Aorta (tissue), 5 donors: ENCODE data around the gene POLG. TPM values are rescaled to one million over a fixed set of nuclear protein-coding genes. Genes with fewer than 3 reads are reported as not detected.

Experiments used
- ATAC-seq: fragments of 200-7000 bp; cut with Tn5 transposase; one replicate; pipeline ENCODE4 v1.9.1; 2022; ENCODE audit warnings: moderate library complexity; ENCODE audit not compliant: low FRiP score
- DNase-seq, 2 donors: peaks; one replicate each; pipeline ENCODE4 v3.0.0-alpha.2; 2020
- H3K27ac ChIP-seq, 2 donors: one replicate each; pipeline ENCODE4 v1.5.1; 2013; ENCODE audit warnings: low read length in 2 of 2, mild to moderate bottlenecking in 2 of 2, moderate library complexity in 2 of 2, control low read depth in 1 of 2, inconsistent platforms in 1 of 2, low read depth in 1 of 2
- H3K27me3 ChIP-seq, 2 donors: one replicate each; pipeline ENCODE4 v1.6.1; 2013; ENCODE audit warnings: control low read depth in 1 of 2, low read length in 1 of 2, mild to moderate bottlenecking in 1 of 2, moderate library complexity in 1 of 2; ENCODE audit not compliant: insufficient read depth in 2 of 2, control insufficient read depth in 1 of 2
- H3K36me3 ChIP-seq, 2 donors: one replicate each; pipeline ENCODE4 v1.6.1; 2013; ENCODE audit warnings: control low read depth in 1 of 2, low read length in 1 of 2, mild to moderate bottlenecking in 1 of 2; ENCODE audit not compliant: insufficient read depth in 2 of 2, control insufficient read depth in 1 of 2
- H3K4me1 ChIP-seq, 2 donors: one replicate each; pipeline ENCODE4 v1.6.1; 2013; ENCODE audit warnings: low read length in 2 of 2, control low read depth in 1 of 2, mild to moderate bottlenecking in 1 of 2, moderate library complexity in 1 of 2; ENCODE audit not compliant: insufficient read depth in 2 of 2, control insufficient read depth in 1 of 2
- H3K4me3 ChIP-seq, 2 donors: one replicate each; pipeline ENCODE4 v1.5.1; 2013; ENCODE audit warnings: low read length in 2 of 2, control low read depth in 1 of 2, mild to moderate bottlenecking in 1 of 2
- H3K9me3 ChIP-seq: one replicate; pipeline ENCODE4 v1.6.1; 2013; ENCODE audit warnings: mild to moderate bottlenecking, low read length; ENCODE audit not compliant: control insufficient read depth
- WGBS, 2 donors: extraction: QIAGEN DNeasy Blood & Tissue Kit; methylation state at CpG; one replicate each; pipeline ENCODE4 v1.1.7; 2013; 5-methylcytosine and 5-hydroxymethylcytosine counted together
- intact Hi-C, 2 donors: fragments of 100-400 bp; cut with DNase I; formaldehyde crosslinking; loops; one replicate each; pipeline versions ENCODE4 v1.14.2 to v1.15.0; 2022
- polyA plus RNA-seq, 2 donors: library from polyadenylated mRNA; stranded (reverse); fragments of 200-250 nt; gene quantifications; one replicate each; pipeline ENCODE4 v1.2.3, GENCODE V29; 2013
- total RNA-seq, 2 donors: library from RNA; stranded (reverse); fragmentation: NEBNext Ultra II Directional; extraction: Animal tissue kit (Norgen Biotek cat#: 25700); gene quantifications; one replicate each; pipeline ENCODE4 v1.2.1, GENCODE V29; 2021
- donor health status: healthy with polysubstance abuse.
- donor health status: Bipolar disorder and iron deficiency.
- donor health status: DM: no; HTN: no; CAD: no.
- donor health status: DM: no; HTN: no; CAD: no.
- donor health status: DM: yes; HTN: yes; CAD: no.

The POLG gene
- total and polyA plus RNA-seq, 4 donors = 18.4 to 61.9 (median 57.4) TPM

DNA sequence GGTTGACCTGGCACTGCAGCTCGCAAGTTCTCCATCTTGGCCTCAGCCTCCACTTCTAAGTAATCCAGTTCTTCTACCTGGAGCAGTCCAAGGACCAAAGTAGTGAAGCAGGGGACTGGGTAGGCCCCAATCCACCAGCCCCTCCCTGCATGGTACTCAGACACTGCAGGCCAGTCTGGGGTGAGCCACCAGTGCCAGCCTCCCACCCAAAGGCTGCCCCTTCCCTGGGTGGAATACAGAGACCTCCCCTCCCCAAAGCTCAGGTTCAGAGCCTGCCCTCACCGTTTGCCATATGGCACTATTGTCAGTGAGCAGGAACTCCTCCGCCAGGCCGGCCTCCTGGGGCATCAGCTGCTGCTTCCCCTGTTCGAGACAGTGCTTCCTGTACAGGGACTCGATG lies 10.8 kb downstream of the POLG start:
- Histone ChIP-seq H3K4me3 (no peak overlapping the region), H3K27ac (no peak overlapping the region), H3K27me3 (no peaks in the 10 kb centered on the region), H3K9me3 (no peaks in the 10 kb centered on the region), H3K36me3 (peaks cover 0 to 39% of the 10 kb centered on the region in 2 donors), H3K4me1 (no peaks in the 10 kb centered on the region)
- ATAC-seq = no peak
- WGBS, 2 donors = 76 to 81% methylated on average over 6 of the region's 6 CpGs
- DNase-seq = no peak
- intact Hi-C loops = no loop called here

DNA sequence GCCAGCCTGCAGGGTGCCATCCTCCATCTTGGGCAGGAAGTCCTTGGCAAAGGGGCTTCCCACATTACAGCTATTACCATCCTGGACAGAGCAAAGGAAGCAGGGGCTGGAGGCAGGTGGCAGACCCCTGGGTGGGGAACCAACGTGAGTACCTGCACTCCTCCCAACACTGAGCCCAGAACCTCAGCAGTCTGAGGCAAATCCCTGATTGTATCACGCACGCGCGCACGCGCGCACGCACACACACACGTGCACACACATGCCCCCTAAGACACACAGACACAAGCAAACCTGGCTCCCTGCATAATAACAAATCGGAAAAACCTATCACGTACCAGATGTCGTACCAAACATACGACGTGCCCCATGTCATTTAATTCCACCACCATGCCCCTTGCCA lies 11.8 kb downstream of the POLG start:
- Histone ChIP-seq H3K36me3 (peaks cover 0 to 35% of the 10 kb centered on the region in 2 donors), H3K4me1 (no peaks in the 10 kb centered on the region)
- WGBS, 2 donors = 88 to 93% methylated on average over 15 of the region's 15 CpGs

DNA sequence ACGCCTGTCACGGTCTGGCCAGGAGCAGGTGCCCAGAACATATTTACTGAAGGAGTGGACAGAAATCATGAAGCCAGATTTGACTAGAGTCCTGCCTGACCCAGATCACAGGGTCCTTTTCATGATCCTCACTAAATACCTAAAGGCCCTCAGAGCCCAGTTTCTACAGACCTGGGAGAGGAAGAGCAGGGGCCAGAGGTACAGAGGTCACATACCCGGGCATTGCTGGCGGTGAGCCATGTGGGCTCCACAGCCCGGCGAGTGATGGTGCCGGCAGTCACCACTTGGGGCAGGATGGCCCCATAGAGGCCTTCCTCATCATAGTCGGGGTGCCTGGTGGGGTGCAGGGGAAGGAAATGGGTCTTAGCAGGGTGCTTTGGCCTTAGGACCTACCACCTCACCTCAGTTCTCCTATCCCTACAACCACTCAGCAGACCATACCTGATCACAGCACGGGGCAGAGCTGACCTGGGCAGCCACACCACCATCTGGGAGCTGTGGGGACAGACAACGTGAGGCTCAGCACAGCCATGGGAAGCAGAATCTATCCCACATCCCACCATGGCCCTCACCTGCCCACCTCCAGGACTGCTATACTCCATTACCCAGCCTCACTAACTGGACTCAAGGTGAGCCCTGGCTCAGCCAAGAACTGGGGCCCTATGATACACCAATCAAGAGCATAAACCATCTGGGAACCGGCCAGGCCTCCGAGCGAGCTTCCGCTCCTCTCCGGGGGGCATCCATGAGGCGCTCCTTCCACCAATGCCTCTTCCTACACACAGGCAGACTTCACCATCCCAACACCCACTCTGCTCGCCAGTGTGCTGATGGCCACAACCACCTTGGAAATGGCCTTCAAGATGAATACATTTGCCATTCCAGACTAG lies 12.9 kb downstream of the POLG start:
- intact Hi-C loops = no loop called here
- peaks cover 0 to 35% of the 10 kb centered on the region in 2 donors for H3K36me3 ChIP-seq

More for the DNA sequence above, 11.8 kb downstream of the POLG start:
- DNase-seq (no peak), ATAC-seq (no peak)
- H3K4me3 ChIP-seq = no peak overlapping the region
- intact Hi-C loops = no loop called here
- no peaks in the 10 kb centered on the region for H3K9me3 ChIP-seq
- H3K27ac ChIP-seq = no peak overlapping the region
- H3K27me3 ChIP-seq = no peaks in the 10 kb centered on the region

GRCh38 chr15:89320200-89320599 lies 14.4 kb downstream of the POLG start:
- no peak for DNase-seq
- Histone ChIP-seq H3K4me1 (no peaks in the 10 kb centered on the region), H3K27me3 (no peaks in the 10 kb centered on the region), H3K36me3 (peaks cover 0 to 31% of the 10 kb centered on the region in 2 donors), H3K4me3 (no peak overlapping the region), H3K27ac (no peak overlapping the region), H3K9me3 (no peaks in the 10 kb centered on the region)
- 91 to 96% methylated on average over 2 of the region's 2 CpGs for WGBS, 2 donors
- intact Hi-C loops = no loop called here
- ATAC-seq = no peak

More for the DNA sequence above, 12.9 kb downstream of the POLG start:
- no peaks in the 10 kb centered on the region for H3K27me3 ChIP-seq
- ATAC-seq (no peak), DNase-seq (no peak)
- no peak overlapping the region for H3K4me3 ChIP-seq
- no peaks in the 10 kb centered on the region for H3K9me3 ChIP-seq
- H3K4me1 ChIP-seq = no peaks in the 10 kb centered on the region
- 77 to 79% methylated on average over 17 of the region's 17 CpGs for WGBS, 2 donors
- H3K27ac ChIP-seq = no peak overlapping the region

GRCh38 chr15:89319678-89320077 lies 14.9 kb downstream of the POLG start:
- no peak overlapping the region for H3K4me3 ChIP-seq
- ATAC-seq (no peak), DNase-seq (no peak)
- no peak overlapping the region for H3K27ac ChIP-seq
- 88% methylated on average over 9 of the region's 9 CpGs for WGBS, 2 donors
- H3K36me3 ChIP-seq = peaks cover 0 to 33% of the 10 kb centered on the region in 2 donors
- no peaks in the 10 kb centered on the region for H3K4me1 ChIP-seq
- H3K27me3 ChIP-seq = no peaks in the 10 kb centered on the region
- no peaks in the 10 kb centered on the region for H3K9me3 ChIP-seq
- intact Hi-C loops = no loop called here

GRCh38 chr15:89317186-89317720 lies 17.4 kb downstream of the POLG start:
- WGBS, 2 donors = 80 to 83% methylated on average over 4 of the region's 4 CpGs
- Histone ChIP-seq H3K27me3 (no peaks in the 10 kb centered on the region), H3K4me3 (no peak overlapping the region), H3K4me1 (no peaks in the 10 kb centered on the region), H3K9me3 (no peaks in the 10 kb centered on the region), H3K36me3 (peaks cover 0 to 20% of the 10 kb centered on the region in 2 donors), H3K27ac (no peak overlapping the region)
- no peak for DNase-seq
- ATAC-seq = no peak
- intact Hi-C loops = no loop called here

DNA sequence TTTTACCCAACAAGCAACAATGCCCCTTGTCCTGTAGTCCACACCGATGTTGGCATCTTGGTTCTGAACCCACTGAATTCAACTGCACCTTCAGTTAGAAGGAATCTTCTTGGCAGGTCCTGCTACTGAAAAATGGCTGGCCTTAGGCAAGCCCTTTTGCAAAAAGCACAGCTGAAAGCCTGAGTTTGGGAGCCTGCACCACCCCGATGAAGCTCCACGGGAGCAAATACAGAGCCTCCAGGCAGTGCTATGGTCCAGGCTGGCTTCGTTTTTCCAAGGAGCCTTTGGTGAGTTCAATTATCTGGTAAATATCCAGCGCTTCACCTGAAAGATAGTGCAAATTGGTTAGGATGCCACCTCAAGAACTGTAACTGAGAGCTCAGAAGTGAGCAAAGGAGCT lies 18.1 kb downstream of the POLG start:
- Histone ChIP-seq H3K27me3 (no peaks in the 10 kb centered on the region), H3K4me3 (no peak overlapping the region), H3K4me1 (no peaks in the 10 kb centered on the region), H3K36me3 (peaks cover 0 to 18% of the 10 kb centered on the region in 2 donors), H3K9me3 (no peaks in the 10 kb centered on the region), H3K27ac (no peak overlapping the region)
- ATAC-seq (no peak), DNase-seq (no peak)
- intact Hi-C loops = no loop called here
- WGBS, 2 donors = 88 to 91% methylated on average over 5 of the region's 5 CpGs

GRCh38 chr15:89315375-89315929 lies 19.2 kb downstream of the POLG start:
- Histone ChIP-seq H3K27ac (no peak overlapping the region), H3K9me3 (no peaks in the 10 kb centered on the region), H3K27me3 (no peaks in the 10 kb centered on the region), H3K4me1 (no peaks in the 10 kb centered on the region), H3K4me3 (no peak overlapping the region), H3K36me3 (peaks cover 0 to 12% of the 10 kb centered on the region in 2 donors)
- DNase-seq (no peak), ATAC-seq (no peak)
- WGBS, 2 donors = 79 to 84% methylated on average over 2 of the region's 2 CpGs
- intact Hi-C loops = no loop called here
